Thoracic aorta (tissue), 2 donors: ENCODE data around the gene NSMCE1. TPM values are rescaled to one million over a fixed set of nuclear protein-coding genes. Genes with fewer than 3 reads are reported as not detected.

Experiments
- ATAC-seq: fragments of 150-250 bp; one replicate; pipeline ENCODE4 v1.8.0; 2017; ENCODE audit warnings: low read depth; ENCODE audit not compliant: insufficient number of reproducible peaks, low FRiP score
- DNase-seq: peaks from one replicate; pipeline ENCODE4 v3.0.0-alpha.2; 2020; ENCODE audit warnings: low spot score
- H3K27ac ChIP-seq, 2 donors: fragments of 200-600 bp; sonication (generic); 1 replicate in 1 of 2; 2 replicates in 1 of 2; pipeline ENCODE4 v1.5.1; 2016; ENCODE audit warnings: mild to moderate bottlenecking in 2 of 2, moderate library complexity in 2 of 2
- H3K27me3 ChIP-seq: fragments of 200-600 bp; sonication (generic); replicated peaks from 2 replicates; pipeline ENCODE4 v1.6.0; 2016; ENCODE audit warnings: mild to moderate bottlenecking; ENCODE audit not compliant: insufficient read depth
- H3K36me3 ChIP-seq: fragments of 200-600 bp; sonication (generic); one replicate; pipeline ENCODE4 v1.5.1; 2016
- H3K4me1 ChIP-seq, 2 donors: fragments of 200-600 bp; sonication (generic); 1 replicate in 1 of 2; 2 replicates in 1 of 2; pipeline versions ENCODE4 v1.5.1 to v1.6.0; 2016; ENCODE audit warnings: low read depth in 2 of 2, mild to moderate bottlenecking in 1 of 2; ENCODE audit not compliant: control insufficient read depth in 1 of 2
- H3K4me3 ChIP-seq: fragments of 200-600 bp; sonication (generic); 2 replicates; pipeline ENCODE4 v1.5.1; 2016; ENCODE audit warnings: mild to moderate bottlenecking
- H3K9me3 ChIP-seq: fragments of 200-600 bp; sonication (generic); 2 replicates; pipeline ENCODE4 v1.5.1; 2016
- total RNA-seq, 2 donors: library from RNA; depleted of rRNA; stranded (reverse); fragments of >200 nt; gene quantifications; one replicate each; pipeline versions ENCODE4 v1.1.0 to v1.2.3, GENCODE V29; 2016
- TF ChIP-seq, protein P1 (sequence below): fragments of 200-600 bp; sonication (generic); IDR thresholded peaks from one replicate; pipeline ENCODE4 v1.5.1; 2019; ENCODE audit warnings: antibody characterized with exemption

NSMCE1 gene
- total RNA-seq, 2 donors from 2014 or later = 23.8 to 44.5 TPM

DNA sequence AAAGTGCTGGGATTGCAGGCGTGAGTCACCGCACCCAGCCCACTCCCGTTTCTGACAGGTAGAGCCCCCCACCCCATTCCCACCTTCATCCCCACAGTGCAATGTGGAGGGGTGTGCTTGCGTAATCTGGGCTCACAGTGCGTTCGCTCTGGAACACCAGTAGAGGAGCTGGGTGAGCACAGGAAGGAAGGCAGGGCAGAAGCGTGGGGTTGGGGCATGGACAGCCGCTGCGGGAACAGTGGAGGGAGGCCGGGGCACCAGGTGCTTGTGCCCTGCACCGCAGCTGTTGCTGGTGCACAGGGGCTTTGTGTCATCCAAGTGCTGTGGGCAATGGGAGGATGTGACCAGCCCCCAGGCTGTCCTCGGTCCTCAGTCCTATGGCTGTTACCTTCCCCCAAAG, 40.5 kb downstream of the NSMCE1 start:
- Histone ChIP-seq H3K36me3 (peaks cover 24% of the 10 kb centered on the region), H3K4me3 (no peak overlapping the region), H3K27me3 (no peaks in the 10 kb centered on the region), H3K4me1 (peaks cover 0 to 3% of the 10 kb centered on the region in 2 donors), H3K9me3 (no peaks in the 10 kb centered on the region), H3K27ac (no peak overlapping the region)
- DNase-seq = no peak
- ATAC-seq = no peak
- TF ChIP-seq, protein P1, sequence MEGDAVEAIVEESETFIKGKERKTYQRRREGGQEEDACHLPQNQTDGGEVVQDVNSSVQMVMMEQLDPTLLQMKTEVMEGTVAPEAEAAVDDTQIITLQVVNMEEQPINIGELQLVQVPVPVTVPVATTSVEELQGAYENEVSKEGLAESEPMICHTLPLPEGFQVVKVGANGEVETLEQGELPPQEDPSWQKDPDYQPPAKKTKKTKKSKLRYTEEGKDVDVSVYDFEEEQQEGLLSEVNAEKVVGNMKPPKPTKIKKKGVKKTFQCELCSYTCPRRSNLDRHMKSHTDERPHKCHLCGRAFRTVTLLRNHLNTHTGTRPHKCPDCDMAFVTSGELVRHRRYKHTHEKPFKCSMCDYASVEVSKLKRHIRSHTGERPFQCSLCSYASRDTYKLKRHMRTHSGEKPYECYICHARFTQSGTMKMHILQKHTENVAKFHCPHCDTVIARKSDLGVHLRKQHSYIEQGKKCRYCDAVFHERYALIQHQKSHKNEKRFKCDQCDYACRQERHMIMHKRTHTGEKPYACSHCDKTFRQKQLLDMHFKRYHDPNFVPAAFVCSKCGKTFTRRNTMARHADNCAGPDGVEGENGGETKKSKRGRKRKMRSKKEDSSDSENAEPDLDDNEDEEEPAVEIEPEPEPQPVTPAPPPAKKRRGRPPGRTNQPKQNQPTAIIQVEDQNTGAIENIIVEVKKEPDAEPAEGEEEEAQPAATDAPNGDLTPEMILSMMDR = no peak

GRCh38 chr16:27226976-27227705, 41.4 kb downstream of the NSMCE1 start:
- no peaks in the 10 kb centered on the region for H3K9me3 ChIP-seq
- TF ChIP-seq, protein P1 = no peak
- DNase-seq (no peak), ATAC-seq (no peak)
- no peak overlapping the region for H3K27ac ChIP-seq
- H3K4me1 ChIP-seq = peaks cover 0 to 12% of the 10 kb centered on the region in 2 donors
- no peak overlapping the region for H3K4me3 ChIP-seq
- H3K27me3 ChIP-seq = no peaks in the 10 kb centered on the region
- peaks cover 24% of the 10 kb centered on the region for H3K36me3 ChIP-seq

- no peak overlapping the region for H3K4me3 ChIP-seq
- peaks cover 0 to 12% of the 10 kb centered on the region in 2 donors for H3K4me1 ChIP-seq
- no peaks in the 10 kb centered on the region for H3K9me3 ChIP-seq
- TF ChIP-seq, protein P1 = no peak
- DNase-seq (no peak), ATAC-seq (no peak)
- no peaks in the 10 kb centered on the region for H3K27me3 ChIP-seq
- H3K36me3 ChIP-seq = peaks cover 23% of the 10 kb centered on the region
- H3K27ac ChIP-seq = no peak overlapping the region
Measured at GRCh38 chr16:27226476-27226875, 42.1 kb downstream of the NSMCE1 start.

DNA sequence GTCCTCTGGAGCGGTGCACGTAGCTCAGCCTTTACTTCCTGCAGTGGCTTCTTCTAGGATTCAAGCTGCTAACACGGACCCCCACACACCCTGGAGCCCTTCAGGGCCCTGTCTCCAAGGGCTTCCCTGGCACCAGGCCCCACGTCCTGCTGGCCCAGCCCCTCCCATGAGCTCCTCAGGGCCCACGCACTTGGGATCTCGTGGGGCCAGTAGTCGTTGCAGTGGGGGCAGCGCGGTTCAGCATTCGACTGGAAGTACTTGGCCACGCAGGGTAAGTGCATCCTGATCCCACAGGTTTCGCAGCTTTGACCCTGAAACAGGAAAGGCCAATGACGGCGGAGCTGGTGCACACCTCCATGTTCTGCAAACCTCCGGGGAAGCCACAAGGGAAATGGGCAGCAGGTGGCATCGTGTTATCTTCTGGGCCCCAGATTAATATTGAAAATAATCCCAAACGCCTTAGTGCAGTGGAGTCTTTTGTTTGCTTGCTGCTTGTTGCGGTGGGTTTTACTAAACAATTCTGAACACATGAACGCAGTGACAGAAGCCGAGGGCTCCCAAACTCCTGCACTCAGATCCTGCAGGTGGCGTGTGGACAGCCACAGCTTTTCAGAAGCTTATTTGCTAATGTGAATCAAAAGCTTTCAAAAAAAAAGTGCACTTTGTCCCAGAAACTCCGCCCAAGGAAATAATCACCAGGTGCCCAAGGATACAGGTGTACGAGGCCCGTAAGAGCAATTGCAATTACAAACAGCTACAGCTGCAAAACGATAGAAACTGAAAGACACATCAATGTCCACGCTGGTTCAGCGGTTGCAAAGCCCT, 42.8 kb downstream of the NSMCE1 start:
- Histone ChIP-seq H3K36me3 (peaks cover 16% of the 10 kb centered on the region), H3K27me3 (no peaks in the 10 kb centered on the region), H3K4me1 (peaks cover 0 to 12% of the 10 kb centered on the region in 2 donors), H3K9me3 (no peaks in the 10 kb centered on the region), H3K4me3 (no peak overlapping the region), H3K27ac (no peak overlapping the region)
- DNase-seq (no peak), ATAC-seq (no peak)
- TF ChIP-seq, protein P1 = no peak

- Histone ChIP-seq H3K27me3 (no peaks in the 10 kb centered on the region), H3K4me1 (peaks cover 0 to 12% of the 10 kb centered on the region in 2 donors), H3K9me3 (no peaks in the 10 kb centered on the region), H3K36me3 (peaks cover 11% of the 10 kb centered on the region), H3K27ac (no peak overlapping the region), H3K4me3 (no peak overlapping the region)
- ATAC-seq = no peak
- TF ChIP-seq, protein P1 = no peak
- no peak for DNase-seq
Measured at GRCh38 chr16:27224741-27225300, 43.8 kb downstream of the NSMCE1 start.
